CD14-positive monocyte (primary cell): Measurements from ENCODE around the gene IL11RA. TPM values are rescaled to one million over a fixed set of nuclear protein-coding genes. Genes with fewer than 3 reads are reported as not detected.

ENCODE experiments used
- DNase-seq, 3 donors: peaks; one replicate each; pipeline ENCODE4 v3.0.0-alpha.2; 2011 to 2022
- H2AFZ ChIP-seq: 2 replicates; pipeline ENCODE4 v1.6.0; 2012; ENCODE audit warnings: mild to moderate bottlenecking, low read depth, low read length, inconsistent platforms; ENCODE audit not compliant: insufficient read depth, poor library complexity, severe bottlenecking
- H3K27ac ChIP-seq, 2 donors: 1 replicate in 1 of 2; 2 replicates in 1 of 2; pipeline ENCODE4 v1.5.1; 2012 to 2013; ENCODE audit warnings: low read length in 2 of 2, control low read depth in 1 of 2, inconsistent platforms in 1 of 2, low read depth in 1 of 2, mild to moderate bottlenecking in 1 of 2
- H3K27me3 ChIP-seq, 2 donors: one replicate each; pipeline versions ENCODE4 v1.6.0 to v1.6.1; 2011 to 2013; ENCODE audit warnings: low read length in 2 of 2; ENCODE audit not compliant: control insufficient read depth in 2 of 2, insufficient read depth in 2 of 2
- H3K36me3 ChIP-seq, 2 donors: replicated peaks in 1 of 2; 1 replicate in 1 of 2; 2 replicates in 1 of 2; pipeline versions ENCODE4 v1.5.1 to v1.6.1; 2012 to 2013; ENCODE audit warnings: low read length in 2 of 2, control low read depth in 1 of 2, inconsistent platforms in 1 of 2, mild to moderate bottlenecking in 1 of 2; ENCODE audit not compliant: insufficient read depth in 2 of 2, control insufficient read depth in 1 of 2
- H3K4me1 ChIP-seq, 2 donors: 1 replicate in 1 of 2; 2 replicates in 1 of 2; pipeline versions ENCODE4 v1.5.1 to v1.6.1; 2012 to 2013; ENCODE audit warnings: low read length in 2 of 2, control low read depth in 1 of 2, inconsistent platforms in 1 of 2, mild to moderate bottlenecking in 1 of 2, moderate library complexity in 1 of 2; ENCODE audit not compliant: insufficient read depth in 2 of 2, control insufficient read depth in 1 of 2
- H3K4me2 ChIP-seq: replicated peaks from 2 replicates; pipeline ENCODE3; 2012; ENCODE audit warnings: low read length, moderate library complexity, mild to moderate bottlenecking; ENCODE audit not compliant: poor library complexity, severe bottlenecking; ENCODE audit errors: extremely low read depth
- H3K4me3 ChIP-seq, 3 experiments: fragments of 200-600 bp in 1 of 3; sonication (generic) in 1 of 3; replicated peaks in 1 of 3; 1 replicate in 2 of 3; 2 replicates in 1 of 3; pipeline ENCODE4 v1.5.1; 2011 to 2013; ENCODE audit warnings: low read length in 3 of 3, mild to moderate bottlenecking in 3 of 3, control low read depth in 2 of 3, low read depth in 2 of 3, inconsistent platforms in 1 of 3, moderate library complexity in 1 of 3
- H3K79me2 ChIP-seq: 2 replicates; pipeline ENCODE4 v1.6.0; 2012; ENCODE audit warnings: mild to moderate bottlenecking, control low read depth, inconsistent platforms, low read length, moderate library complexity; ENCODE audit not compliant: insufficient read depth
- H3K9ac ChIP-seq: 2 replicates; pipeline ENCODE4 v1.6.0; 2017; ENCODE audit warnings: low read length, mild to moderate bottlenecking; ENCODE audit not compliant: insufficient read depth, poor library complexity, severe bottlenecking
- H3K9me3 ChIP-seq, 2 donors: replicated peaks in 1 of 2; 1 replicate in 1 of 2; 2 replicates in 1 of 2; pipeline versions ENCODE4 v1.5.1 to v1.6.1; 2012 to 2013; ENCODE audit warnings: low read length in 2 of 2, control low read depth in 1 of 2; ENCODE audit not compliant: control insufficient read depth in 1 of 2, insufficient read depth in 1 of 2
- H4K20me1 ChIP-seq: 2 replicates; pipeline ENCODE4 v1.6.0; 2012; ENCODE audit warnings: mild to moderate bottlenecking, low read length, control low read depth, moderate library complexity; ENCODE audit not compliant: insufficient read depth
- H3K27ac Mint-ChIP-seq, 7 donors: one replicate each; pipeline ENCODE4 v1.8.0; 2020; ENCODE audit warnings: mild to moderate bottlenecking in 7 of 7, mixed read lengths in 7 of 7, moderate library complexity in 6 of 7, inconsistent platforms in 2 of 7
- H3K27me3 Mint-ChIP-seq, 3 donors: one replicate each; pipeline ENCODE4 v1.8.0; 2021 to 2022; ENCODE audit warnings: low read depth in 3 of 3, mild to moderate bottlenecking in 3 of 3, mixed read lengths in 3 of 3, moderate library complexity in 3 of 3, inconsistent platforms in 1 of 3
- H3K36me3 Mint-ChIP-seq, 2 donors: one replicate each; pipeline ENCODE4 v1.8.0; 2020; ENCODE audit warnings: mixed read lengths in 2 of 2, inconsistent platforms in 1 of 2, mild to moderate bottlenecking in 1 of 2
- H3K4me1 Mint-ChIP-seq: one replicate; pipeline ENCODE4 v1.8.0; 2020; ENCODE audit warnings: mild to moderate bottlenecking, mixed read lengths
- H3K4me3 Mint-ChIP-seq, 2 donors: one replicate each; pipeline ENCODE4 v1.8.0; 2020; ENCODE audit warnings: mild to moderate bottlenecking in 2 of 2, mixed read lengths in 2 of 2, moderate library complexity in 1 of 2
- H3K9me3 Mint-ChIP-seq, 7 donors: one replicate each; pipeline ENCODE4 v1.8.0; 2020 to 2022; ENCODE audit warnings: mixed read lengths in 7 of 7, mild to moderate bottlenecking in 6 of 7, moderate library complexity in 6 of 7, inconsistent platforms in 2 of 7
- WGBS: methylation state at CpG from one replicate; pipeline ENCODE4 v1.1.5; 2013; ENCODE audit warnings: missing lambda C conversion rate; ENCODE audit not compliant: insufficient coverage; 5-methylcytosine and 5-hydroxymethylcytosine counted together
- intact Hi-C, 2 donors: fragments of 100-400 bp; cut with micrococcal nuclease; formaldehyde crosslinking; loops; one replicate each; pipeline versions ENCODE4 v1.15.0 to v1.15.1; 2023
- polyA plus RNA-seq, 3 donors: library from polyadenylated mRNA; depleted of rRNA in 1 of 3; unstranded in 2 of 3; stranded (reverse) in 1 of 3; fragments of 300-500 nt in 2 of 3; fragments of >200 nt in 1 of 3; fragmentation: Illumina TruSeq in 2 of 3; gene quantifications; 1 replicate in 2 of 3; 2 replicates in 1 of 3; pipeline ENCODE4 v1.2.3, GENCODE V29; 2012 to 2021
- TF ChIP-seq, protein P1 (sequence below): fragments of 200-600 bp; IDR thresholded peaks from one replicate; pipeline ENCODE4 v1.8.0; 2022; ENCODE audit warnings: antibody characterized with exemption, mild to moderate bottlenecking

Gene IL11RA
- polyA plus RNA-seq, 3 donors = 2.8 to 39.1 (median 4.1) TPM

GRCh38 chr9:34634551-34635248 is 17.3 kb upstream of the IL11RA start:
- H3K27me3 Mint-ChIP-seq = peaks cover 22 to 33% (median 32%) of the 10 kb centered on the region in 3 donors
- 83% methylated on average over 1 of the region's 3 CpGs for WGBS
- peaks cover 10 to 14% of the 10 kb centered on the region in 2 donors for H3K36me3 Mint-ChIP-seq
- no peak for DNase-seq
- TF ChIP-seq, protein P1, sequence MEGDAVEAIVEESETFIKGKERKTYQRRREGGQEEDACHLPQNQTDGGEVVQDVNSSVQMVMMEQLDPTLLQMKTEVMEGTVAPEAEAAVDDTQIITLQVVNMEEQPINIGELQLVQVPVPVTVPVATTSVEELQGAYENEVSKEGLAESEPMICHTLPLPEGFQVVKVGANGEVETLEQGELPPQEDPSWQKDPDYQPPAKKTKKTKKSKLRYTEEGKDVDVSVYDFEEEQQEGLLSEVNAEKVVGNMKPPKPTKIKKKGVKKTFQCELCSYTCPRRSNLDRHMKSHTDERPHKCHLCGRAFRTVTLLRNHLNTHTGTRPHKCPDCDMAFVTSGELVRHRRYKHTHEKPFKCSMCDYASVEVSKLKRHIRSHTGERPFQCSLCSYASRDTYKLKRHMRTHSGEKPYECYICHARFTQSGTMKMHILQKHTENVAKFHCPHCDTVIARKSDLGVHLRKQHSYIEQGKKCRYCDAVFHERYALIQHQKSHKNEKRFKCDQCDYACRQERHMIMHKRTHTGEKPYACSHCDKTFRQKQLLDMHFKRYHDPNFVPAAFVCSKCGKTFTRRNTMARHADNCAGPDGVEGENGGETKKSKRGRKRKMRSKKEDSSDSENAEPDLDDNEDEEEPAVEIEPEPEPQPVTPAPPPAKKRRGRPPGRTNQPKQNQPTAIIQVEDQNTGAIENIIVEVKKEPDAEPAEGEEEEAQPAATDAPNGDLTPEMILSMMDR = no peak
- Histone ChIP-seq H2AFZ (no peak overlapping the region), H3K9me3 (peaks cover 0 to 1% of the 10 kb centered on the region in 2 donors), H3K4me1 (peaks cover 21 to 27% of the 10 kb centered on the region in 2 donors), H3K4me2 (no peak overlapping the region), H3K27me3 (peaks cover 13 to 28% of the 10 kb centered on the region in 2 donors), H3K27ac (no peak overlapping the region), H3K79me2 (peaks cover 15% of the 10 kb centered on the region), H3K36me3 (peaks cover 0 to 13% of the 10 kb centered on the region in 2 donors), H3K9ac (no peak overlapping the region), H3K4me3 (no peak overlapping the region), H4K20me1 (no peaks in the 10 kb centered on the region)
- intact Hi-C loops = loop anchor here (1.0 to 5.0 kb wide), 2 partner anchors 22 to 32 kb away; partner anchors contain the start of gene RPP25L (in 1 of the 2)
- H3K4me1 Mint-ChIP-seq = peaks cover 28% of the 10 kb centered on the region
- peaks cover 0 to 9% (median 0%) of the 10 kb centered on the region in 7 donors for H3K9me3 Mint-ChIP-seq
- no peak overlapping the region for H3K4me3 Mint-ChIP-seq
- no peak overlapping the region for H3K27ac Mint-ChIP-seq

DNA sequence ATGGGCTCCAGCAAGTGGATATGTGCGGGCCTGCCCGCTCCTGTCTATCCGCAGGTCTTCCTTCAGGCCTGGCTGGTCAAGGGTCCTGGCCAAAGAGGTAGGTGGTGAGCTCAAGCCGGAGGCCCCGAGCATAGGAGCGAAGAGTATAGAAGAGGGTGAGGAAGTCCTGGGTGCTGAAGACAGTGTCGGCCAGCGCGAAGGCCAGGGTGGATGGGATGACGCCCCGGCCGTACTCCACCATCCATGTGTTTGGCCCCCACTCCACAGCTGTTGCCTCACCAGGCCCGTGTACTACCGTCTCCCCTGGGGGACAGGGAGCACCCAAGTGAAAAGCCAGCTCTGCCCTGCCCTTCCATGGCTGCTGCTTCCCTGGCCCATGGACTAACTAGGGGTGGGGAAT is 16.4 kb upstream of the IL11RA start:
- Histone ChIP-seq H3K36me3 (peaks cover 0 to 13% of the 10 kb centered on the region in 2 donors), H3K27ac (no peak overlapping the region), H3K4me2 (no peak overlapping the region), H3K4me1 (peaks cover 21 to 27% of the 10 kb centered on the region in 2 donors), H3K4me3 (no peak overlapping the region), H3K9me3 (no peaks in the 10 kb centered on the region), H3K79me2 (peaks cover 15% of the 10 kb centered on the region), H4K20me1 (no peaks in the 10 kb centered on the region), H2AFZ (no peak overlapping the region), H3K27me3 (peaks cover 7 to 19% of the 10 kb centered on the region in 2 donors), H3K9ac (no peak overlapping the region)
- intact Hi-C loops = loop anchor here in 1 of 2 donors (5.0 kb wide), 1 partner anchor 33 kb away; no protein-coding TSS in a partner anchor
- Mint-ChIP-seq H3K9me3 (peaks cover 0 to 2% (median 0%) of the 10 kb centered on the region in 7 donors), H3K4me3 (no peak overlapping the region), H3K27me3 (peaks cover 14 to 24% (median 24%) of the 10 kb centered on the region in 3 donors), H3K4me1 (peaks cover 28% of the 10 kb centered on the region), H3K36me3 (peaks cover 10 to 14% of the 10 kb centered on the region in 2 donors), H3K27ac (peak overlapping the region in 1 of 7 donors; percentile 46)
- 93% methylated on average over 9 of the region's 14 CpGs for WGBS
- TF ChIP-seq, protein P1 = no peak
- no peak for DNase-seq
